Endothelial cell of umbilical vein (primary cell): Measurements from ENCODE around the gene NALCN. TPM values are rescaled to one million over a fixed set of nuclear protein-coding genes. Genes with fewer than 3 reads are reported as not detected.

Experiments used
- BruUV-seq: library from RNA; stranded (reverse); fragments of 400-500 nt; replicated peaks from 2 replicates; lab custom pipeline; 2021; lab: Mats Ljungman, UMichigan
- CTCF ChIA-PET: fragments of 300-600, 350-600 bp; sonication (Branson Sonifier 250); formaldehyde crosslinking; loops from one replicate; lab custom pipeline; 2021; ENCODE audit warnings: antibody characterized with exemption, inconsistent platforms; lab: Charles Lee
- POLR2A ChIA-PET: fragments of 300-600, 350-600 bp; sonication (Branson Sonifier 250); formaldehyde crosslinking; loops from one replicate; lab custom pipeline; 2021; ENCODE audit warnings: antibody characterized with exemption, inconsistent platforms; lab: Charles Lee
- DNase-seq: peaks from one replicate; pipeline ENCODE4 v3.0.0-alpha.2; 2011; ENCODE audit warnings: low read depth, low spot score
- FAIRE-seq: peaks from 2 replicates; lab custom pipeline; 2011; peaks lifted over from hg19 to GRCh38; lab: Jason Lieb, UNC
- H2AFZ ChIP-seq: 2 replicates; pipeline ENCODE4 v1.6.0; 2012; ENCODE audit warnings: low read depth, low read length, control low read depth, inconsistent platforms
- H3K27ac ChIP-seq: 2 replicates; pipeline ENCODE4 v1.5.1; 2011; ENCODE audit warnings: low read depth, mild to moderate bottlenecking, control low read depth, low read length, moderate library complexity; ENCODE audit not compliant: insufficient read depth
- H3K27me3 ChIP-seq, 2 experiments: 2 replicates each; pipeline versions ENCODE4 v1.6.0 to v1.6.1; 2011; ENCODE audit warnings: low read length in 2 of 2, mixed read lengths in 1 of 2; ENCODE audit not compliant: control insufficient read depth in 2 of 2, insufficient read depth in 2 of 2
- H3K36me3 ChIP-seq, 2 experiments: 2 replicates in 1 of 2; 3 replicates in 1 of 2; pipeline ENCODE4 v1.5.1; 2011; ENCODE audit warnings: low read length in 2 of 2, mild to moderate bottlenecking in 1 of 2, moderate library complexity in 1 of 2; ENCODE audit not compliant: control insufficient read depth in 2 of 2, insufficient read depth in 2 of 2; ENCODE audit errors: extremely low read depth in 1 of 2
- H3K4me1 ChIP-seq: 3 replicates; pipeline ENCODE4 v1.5.1; 2011; ENCODE audit warnings: mild to moderate bottlenecking, low read length; ENCODE audit not compliant: control insufficient read depth, insufficient read depth; ENCODE audit errors: extremely low read depth
- H3K4me2 ChIP-seq: 2 replicates; pipeline ENCODE4 v1.6.1; 2011; ENCODE audit warnings: low read length, control low read depth, mixed read lengths; ENCODE audit not compliant: insufficient read depth
- H3K4me3 ChIP-seq, 3 experiments: fragments of 200-600 bp in 1 of 3; sonication (generic), shearing (Covaris generic) in 1 of 3; replicated peaks in 1 of 3; 2 replicates each; pipeline ENCODE4 v1.5.1; 2011 to 2016; ENCODE audit warnings: control low read depth in 3 of 3, low read length in 3 of 3, mild to moderate bottlenecking in 2 of 3, inconsistent platforms in 1 of 3, low read depth in 1 of 3, moderate library complexity in 1 of 3; ENCODE audit not compliant: insufficient read depth in 1 of 3
- H3K79me2 ChIP-seq: 2 replicates; pipeline ENCODE4 v1.6.0; 2012; ENCODE audit warnings: low read length, inconsistent platforms; ENCODE audit not compliant: control insufficient read depth, insufficient read depth
- H3K9ac ChIP-seq: replicated peaks from 2 replicates; pipeline ENCODE3; 2011; ENCODE audit warnings: low read length, control low read depth; ENCODE audit not compliant: insufficient read depth; ENCODE audit errors: extremely low read depth
- H3K9me1 ChIP-seq: replicated peaks from 3 replicates; pipeline ENCODE4 v1.6.0; 2011; ENCODE audit warnings: mild to moderate bottlenecking, low read length; ENCODE audit not compliant: control insufficient read depth, insufficient read depth; ENCODE audit errors: extremely low read depth
- H3K9me3 ChIP-seq: replicated peaks from 2 replicates; pipeline ENCODE4 v1.5.1; 2012; ENCODE audit warnings: low read length, inconsistent platforms; ENCODE audit not compliant: control insufficient read depth, insufficient read depth
- H4K20me1 ChIP-seq: replicated peaks from 2 replicates; pipeline ENCODE3; 2011; ENCODE audit warnings: mild to moderate bottlenecking, low read length; ENCODE audit not compliant: control insufficient read depth, insufficient read depth; ENCODE audit errors: extremely low read depth
- CTCF ChIP-seq, 2 donors: IDR thresholded peaks; 1 replicate in 1 of 2; 2 replicates in 1 of 2; pipeline ENCODE4 v1.5.1; 2011; ENCODE audit warnings: low read length in 2 of 2, mild to moderate bottlenecking in 2 of 2, moderate library complexity in 2 of 2, control low read depth in 1 of 2, inconsistent platforms in 1 of 2, low read depth in 1 of 2; ENCODE audit not compliant: insufficient read depth in 1 of 2; ENCODE audit errors: extremely low read depth in 1 of 2
- EZH2 ChIP-seq: IDR thresholded peaks from 2 replicates; pipeline ENCODE4 v1.6.1; 2012; ENCODE audit warnings: borderline replicate concordance, low read depth, mild to moderate bottlenecking, moderate library complexity, low read length, inconsistent platforms; ENCODE audit not compliant: severe bottlenecking
- GATA2 ChIP-seq: IDR thresholded peaks from 2 replicates; pipeline ENCODE4 v1.7.0; 2011; ENCODE audit warnings: low read depth, mild to moderate bottlenecking, moderate library complexity, mixed read lengths, low read length; ENCODE audit not compliant: insufficient read length, insufficient read depth
- JUN ChIP-seq: IDR thresholded peaks from 2 replicates; pipeline ENCODE4 v1.6.1; 2011; ENCODE audit warnings: borderline replicate concordance, low read depth; ENCODE audit not compliant: insufficient read length, insufficient read depth
- MAX ChIP-seq: IDR thresholded peaks from 2 replicates; pipeline ENCODE4 v1.6.1; 2011; ENCODE audit not compliant: insufficient read depth, insufficient read length
- MYC ChIP-seq: IDR thresholded peaks from one replicate; pipeline ENCODE4 v1.6.1; 2011; ENCODE audit warnings: mild to moderate bottlenecking, low read depth, low read length
- POLR2A ChIP-seq: IDR thresholded peaks from 2 replicates; pipeline ENCODE4 v1.6.1; 2012; ENCODE audit warnings: low read depth, mild to moderate bottlenecking, control low read depth, low read length
- dilution Hi-C: fragments of 300-500 bp; cut with MboI; formaldehyde crosslinking; loops from one replicate; pipeline ENCODE4 v1.15.0; 2019; ENCODE audit warnings: low sequenced_read_pairs; ENCODE audit not compliant: extremely low pct_ligation_motif_present
- intact Hi-C: fragments of 100-400 bp; cut with micrococcal nuclease; formaldehyde crosslinking; loops from one replicate; pipeline ENCODE4 v1.10.0; 2022
- polyA plus RNA-seq, 4 experiments: library from polyadenylated mRNA; depleted of rRNA in 3 of 4; stranded (reverse) in 3 of 4; unstranded in 1 of 4; fragments of >200 nt; gene quantifications; 2 replicates each; pipeline versions ENCODE4 v1.2.1 to v1.2.3, GENCODE V29; 2011 to 2012; ENCODE audit warnings: missing spikeins in 1 of 4
- total RNA-seq: library from RNA; stranded (reverse); gene quantifications from 2 replicates; pipeline ENCODE4 v1.2.3, GENCODE V29; 2021

Gene NALCN
- total and polyA plus RNA-seq, 2 donors (not counting 3 experiments of a cell fraction or from before 2014, with no cell fraction given) = 3.3 to 4.4 TPM

- no TSS peak for BruUV-seq
- Histone ChIP-seq H3K4me2 (no peak overlapping the region), H3K4me3 (no peak overlapping the region), H3K9ac (no peak overlapping the region), H2AFZ (no peak overlapping the region), H3K4me1 (no peaks in the 10 kb centered on the region), H3K9me3 (no peaks in the 10 kb centered on the region), H3K36me3 (no peaks in the 10 kb centered on the region), H3K9me1 (no peaks in the 10 kb centered on the region), H4K20me1 (no peaks in the 10 kb centered on the region), H3K27ac (no peak overlapping the region), H3K79me2 (no peaks in the 10 kb centered on the region), H3K27me3 (no peaks in the 10 kb centered on the region)
- dilution Hi-C loops = no loop called here
- CTCF ChIA-PET = no interaction called here
- POLR2A ChIA-PET = no interaction called here
- TF ChIP-seq GATA2 = no peak
- no peak for TF ChIP-seq JUN
- TF ChIP-seq EZH2 = no peak
- no peak for TF ChIP-seq MYC
- TF ChIP-seq MAX = no peak
- no peak for TF ChIP-seq POLR2A
- TF ChIP-seq CTCF (IDR thresholded peaks at IDR 0.05; ENCODE audit: extremely low read depth in 1 of 2, insufficient read depth in 1 of 2, low read depth in 1 of 2, low read length in 2 of 2) = no peak
- intact Hi-C loops = no loop called here
- no peak for DNase-seq
- no peak for FAIRE-seq
These were observed 399.8 kb downstream of the NALCN start for GRCh38 chr13:101016475-101016874.
